Testis (tissue), 2 donors: ENCODE measurements around the gene RAD23A.

Experiments used
- POLR2A ChIP-seq: fragments of 450-650 bp; IDR thresholded peaks from one replicate; pipeline ENCODE4 v1.6.1; 2017; ENCODE audit warnings: antibody characterized with exemption, mild to moderate bottlenecking, moderate library complexity
- TF ChIP-seq, protein P1 (sequence below), 3 experiments: fragments of 450-650 bp in 2 of 3; fragments of 200-600 bp in 1 of 3; sonication (generic) in 1 of 3; IDR thresholded peaks; one replicate each; pipeline ENCODE4 v1.5.1; 2016 to 2019; ENCODE audit warnings: antibody characterized with exemption in 3 of 3, mild to moderate bottlenecking in 2 of 3, moderate library complexity in 1 of 3

- TF ChIP-seq, protein P1, sequence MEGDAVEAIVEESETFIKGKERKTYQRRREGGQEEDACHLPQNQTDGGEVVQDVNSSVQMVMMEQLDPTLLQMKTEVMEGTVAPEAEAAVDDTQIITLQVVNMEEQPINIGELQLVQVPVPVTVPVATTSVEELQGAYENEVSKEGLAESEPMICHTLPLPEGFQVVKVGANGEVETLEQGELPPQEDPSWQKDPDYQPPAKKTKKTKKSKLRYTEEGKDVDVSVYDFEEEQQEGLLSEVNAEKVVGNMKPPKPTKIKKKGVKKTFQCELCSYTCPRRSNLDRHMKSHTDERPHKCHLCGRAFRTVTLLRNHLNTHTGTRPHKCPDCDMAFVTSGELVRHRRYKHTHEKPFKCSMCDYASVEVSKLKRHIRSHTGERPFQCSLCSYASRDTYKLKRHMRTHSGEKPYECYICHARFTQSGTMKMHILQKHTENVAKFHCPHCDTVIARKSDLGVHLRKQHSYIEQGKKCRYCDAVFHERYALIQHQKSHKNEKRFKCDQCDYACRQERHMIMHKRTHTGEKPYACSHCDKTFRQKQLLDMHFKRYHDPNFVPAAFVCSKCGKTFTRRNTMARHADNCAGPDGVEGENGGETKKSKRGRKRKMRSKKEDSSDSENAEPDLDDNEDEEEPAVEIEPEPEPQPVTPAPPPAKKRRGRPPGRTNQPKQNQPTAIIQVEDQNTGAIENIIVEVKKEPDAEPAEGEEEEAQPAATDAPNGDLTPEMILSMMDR (IDR thresholded peaks at IDR 0.05): no peak
- TF ChIP-seq POLR2A: no peak
These were observed 49.2 kb upstream of the RAD23A start for GRCh38 chr19:12896460-12896859.
